ENCODE results near the gene THAP11. TPM values are rescaled to one million over a fixed set of nuclear protein-coding genes. Genes with fewer than 3 reads are reported as not detected.

THAP11 gene
- total and polyA plus RNA-seq, 2 of the 13 experiments (the other 11 are each of a cell fraction or from before 2014, with no cell fraction given), result 44.2 to 53.4 TPM

DNA sequence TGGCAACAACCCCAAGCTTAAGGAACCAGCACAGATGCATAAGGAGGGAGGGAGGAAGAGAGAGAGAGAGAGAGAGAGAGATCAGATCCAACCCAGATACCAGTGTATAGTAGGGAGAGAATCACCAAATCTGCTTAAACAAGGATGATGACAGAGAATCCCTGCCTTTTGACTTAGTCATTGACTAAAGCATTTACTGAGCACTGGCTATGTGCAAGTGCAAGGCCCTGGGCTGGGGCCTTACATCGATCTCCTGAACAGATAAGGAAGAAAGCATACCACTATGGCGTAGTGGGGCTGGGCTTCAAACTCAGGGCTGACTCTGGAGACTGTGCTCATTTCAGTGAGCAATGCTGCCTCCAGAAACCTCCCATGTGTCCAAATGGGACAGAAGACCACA lies 19.6 kb upstream of the THAP11 start (continued):
- TF ChIP-seq, protein P1, sequence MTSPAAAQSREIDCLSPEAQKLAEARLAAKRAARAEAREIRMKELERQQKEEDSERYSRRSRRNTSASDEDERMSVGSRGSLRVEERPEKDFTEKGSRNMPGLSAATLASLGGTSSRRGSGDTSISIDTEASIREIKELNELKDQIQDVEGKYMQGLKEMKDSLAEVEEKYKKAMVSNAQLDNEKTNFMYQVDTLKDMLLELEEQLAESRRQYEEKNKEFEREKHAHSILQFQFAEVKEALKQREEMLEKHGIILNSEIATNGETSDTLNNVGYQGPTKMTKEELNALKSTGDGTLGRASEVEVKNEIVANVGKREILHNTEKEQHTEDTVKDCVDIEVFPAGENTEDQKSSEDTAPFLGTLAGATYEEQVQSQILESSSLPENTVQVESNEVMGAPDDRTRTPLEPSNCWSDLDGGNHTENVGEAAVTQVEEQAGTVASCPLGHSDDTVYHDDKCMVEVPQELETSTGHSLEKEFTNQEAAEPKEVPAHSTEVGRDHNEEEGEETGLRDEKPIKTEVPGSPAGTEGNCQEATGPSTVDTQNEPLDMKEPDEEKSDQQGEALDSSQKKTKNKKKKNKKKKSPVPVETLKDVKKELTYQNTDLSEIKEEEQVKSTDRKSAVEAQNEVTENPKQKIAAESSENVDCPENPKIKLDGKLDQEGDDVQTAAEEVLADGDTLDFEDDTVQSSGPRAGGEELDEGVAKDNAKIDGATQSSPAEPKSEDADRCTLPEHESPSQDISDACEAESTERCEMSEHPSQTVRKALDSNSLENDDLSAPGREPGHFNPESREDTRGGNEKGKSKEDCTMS (CRISPR knock-in tag; conservative IDR thresholded peaks at IDR 0.05), result no peak
- TF ChIP-seq AGO2 (optimal IDR thresholded peaks at IDR 0.05; ENCODE audit: low read depth, low read length) (no peak), CBFB (CRISPR knock-in tag; IDR thresholded peaks at IDR 0.05) (no peak), CBX5 (CRISPR knock-in tag; IDR thresholded peaks at IDR 0.05; ENCODE audit: borderline replicate concordance) (no peak)

DNA sequence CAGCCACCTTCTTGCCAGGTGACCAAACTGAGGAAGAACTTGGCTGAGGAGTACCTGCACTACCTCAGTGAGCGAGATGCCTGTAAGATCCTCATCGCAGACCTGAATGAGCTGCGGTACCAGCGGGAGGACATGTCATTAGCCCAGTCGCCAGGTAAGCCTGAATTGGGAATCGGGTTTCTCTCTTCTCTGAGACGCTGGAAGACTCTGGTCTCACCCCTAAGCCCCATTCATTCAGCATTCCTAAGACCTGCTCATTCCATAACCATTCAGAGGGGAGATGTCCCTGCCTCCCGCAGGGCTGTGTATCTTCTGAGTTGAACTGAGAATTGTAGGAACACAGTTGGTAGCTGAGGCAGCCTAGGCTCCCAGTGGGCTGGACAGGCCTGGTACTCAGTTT lies 17.0 kb upstream of the THAP11 start:
- TF ChIP-seq EEA1 (CRISPR knock-in tag; IDR thresholded peaks at IDR 0.05; ENCODE audit: borderline replicate concordance), result 0 out of 2 replicates have a peak, but pooled peaks have one; percentile 45
- TF ChIP-seq, protein P2, sequence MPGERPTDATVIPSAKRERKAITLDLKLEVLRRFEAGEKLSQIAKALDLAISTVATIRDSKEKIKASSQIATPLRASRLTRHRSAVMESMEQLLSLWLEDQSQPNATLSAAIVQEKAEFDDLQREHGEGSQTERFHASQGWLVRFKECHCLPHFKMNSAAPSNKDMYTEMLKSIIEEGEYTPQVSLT (CRISPR knock-in tag; IDR thresholded peaks at IDR 0.05; ENCODE audit: borderline replicate concordance, low read depth), result no peak
- H3K9ac ChIP-seq (ENCODE audit: insufficient read depth, low read depth, low read length), result no peak overlapping the region
- FAIRE-seq (no peak), ATAC-seq (no peak; the same call in 1 of the 3 replicates), DNase-seq (ENCODE audit: low spot score) (no peak)
- BruUV-seq (replicated peaks), result no TSS peak
- H3K4me1 ChIP-seq (ENCODE audit: insufficient read depth, low read length), result peaks cover 16% of the 10 kb centered on the region
- H4K20me1 ChIP-seq (ENCODE audit: insufficient read depth, low read length), result no peaks in the 10 kb centered on the region
- H3K79me2 ChIP-seq (ENCODE audit: insufficient read depth, low read length), result no peaks in the 10 kb centered on the region
- CTCF ChIA-PET (ENCODE audit: low intra/inter-chr PET ratio, low total read pairs), result no interaction called here
- no peak overlapping the region for H3K4me3 ChIP-seq (replicated peaks in 1 of 3; ENCODE audit: insufficient read depth in 1 of 3, low read depth in 2 of 3, low read length in 3 of 3)
- POLR2A ChIA-PET, result no interaction called here
- in situ Hi-C loops (cut with HindIII; ENCODE audit: extremely low pct_ligation_motif_present, low pct_unique_long_range_greater_than_20kb) (no loop called here), intact Hi-C loops (cut with micrococcal nuclease; ENCODE audit: unreplicated experiment) (no loop called here)
- 81% methylated on average over 8 of the region's 8 CpGs for WGBS (ENCODE audit: low lambda C conversion rate)
- H3K27ac ChIP-seq (ENCODE audit: extremely low read length, insufficient read depth, low read length), result no peak overlapping the region
- H3K4me2 ChIP-seq (ENCODE audit: low read depth, low read length), result no peak overlapping the region
- peaks cover 9 to 32% of the 10 kb centered on the region in 2 experiments; a peak in 4 of 5 replicates for H3K36me3 ChIP-seq (replicated peaks in 1 of 2; ENCODE audit: control insufficient read depth in 1 of 2, insufficient read depth in 2 of 2, low read length in 2 of 2)
- no peak overlapping the region for H2AFZ ChIP-seq (ENCODE audit: low read length)
- H3K27me3 ChIP-seq (ENCODE audit: control insufficient read depth in 1 of 2, insufficient read depth in 2 of 2, low read length in 2 of 2), result no peaks in the 10 kb centered on the region; a peak in 1 of 5 replicates
- H3K9me3 ChIP-seq (ENCODE audit: low read length), result no peaks in the 10 kb centered on the region

Measured in HepG2 (cell line).